ENCODE results near the gene KLF5.
A peak's percentile ranks its signal among the peaks of the same experiment; 100 is the strongest.
"Not testable (repeated sequence)": the region's sequence is repeated elsewhere in the genome, so short reads cannot be mapped to it uniquely, and the experiment has no call there.

The KLF5 gene

DNA sequence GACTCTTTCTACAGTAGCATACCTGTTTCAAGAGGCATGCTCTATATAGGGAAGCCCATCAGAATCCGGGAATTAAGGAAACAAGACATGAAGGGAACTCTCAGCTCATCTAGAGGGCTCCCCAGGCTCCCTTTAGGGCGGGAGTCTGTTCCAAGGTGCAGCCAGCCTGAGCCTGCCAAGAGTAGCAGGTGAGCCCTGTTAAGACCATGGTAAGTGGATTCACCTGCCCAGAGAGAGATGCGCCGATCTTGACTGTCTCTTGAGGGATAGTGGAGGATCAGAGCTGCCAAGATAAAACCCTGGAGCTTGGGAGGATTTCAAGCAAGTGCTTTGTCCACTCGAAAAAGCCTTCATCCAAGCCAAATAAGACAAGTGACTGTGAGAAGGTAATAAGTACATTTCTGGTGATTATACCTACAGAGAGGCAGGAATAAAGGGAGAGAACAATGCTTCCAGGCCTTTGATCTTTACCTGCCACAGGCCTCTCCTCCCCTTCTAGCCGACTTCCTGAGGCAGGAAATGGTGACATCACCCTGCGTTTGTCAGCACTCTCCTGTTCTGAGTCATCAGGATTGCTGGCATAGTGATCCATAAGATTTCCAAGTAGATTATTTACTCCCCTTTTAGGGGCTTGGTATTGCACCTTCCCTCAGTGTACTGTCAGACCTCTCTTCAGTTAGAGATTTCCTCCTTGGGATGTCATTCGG lies 31.5 kb downstream of the KLF5 start:
- peak; percentile 1 for DNase-seq

DNA sequence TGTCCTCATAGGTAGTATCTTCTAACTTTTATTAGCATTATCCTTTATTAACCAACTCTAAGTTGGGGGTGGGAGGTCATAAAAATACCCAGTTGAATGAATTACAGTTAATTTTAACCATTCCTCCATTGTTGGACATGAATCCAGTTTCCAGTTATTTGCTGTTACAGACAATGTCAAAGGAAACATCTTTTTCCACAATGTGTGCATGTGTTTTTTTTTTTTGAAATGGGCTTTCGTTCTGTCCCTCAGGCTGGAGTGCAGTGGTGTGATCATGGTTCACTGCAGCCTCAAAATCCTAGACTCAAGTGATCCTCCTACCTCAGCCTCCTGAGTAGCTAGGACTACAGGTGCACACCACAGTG lies 32.0 kb downstream of the KLF5 start:
- DNase-seq: no peak

- DNase-seq: no peak
Observed at GRCh38 chr13:73092829-73093228, 34.0 kb downstream of the KLF5 start.

- no peak for DNase-seq
Observed at GRCh38 chr13:73096173-73096572, 37.4 kb downstream of the KLF5 start.

DNA sequence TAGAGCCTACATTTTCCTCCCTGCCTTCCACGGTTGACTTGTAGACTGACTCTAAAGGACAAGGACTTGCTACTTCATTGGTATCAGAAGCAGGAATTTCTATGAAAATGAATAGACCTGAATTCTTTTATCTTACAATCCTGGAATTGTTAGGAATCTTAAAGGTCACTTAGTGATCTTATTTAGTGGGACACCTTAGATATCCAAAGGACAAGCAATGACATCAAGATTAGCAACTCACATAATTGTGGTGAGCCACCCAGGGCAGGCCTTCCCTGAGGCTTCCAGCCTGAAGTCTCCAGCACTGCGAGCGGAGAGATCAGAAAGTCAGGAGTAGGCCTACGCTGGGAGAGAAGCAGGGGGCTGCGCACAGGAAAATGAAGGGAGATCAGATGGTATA lies 37.8 kb downstream of the KLF5 start:
- DNase-seq: no peak

DNA sequence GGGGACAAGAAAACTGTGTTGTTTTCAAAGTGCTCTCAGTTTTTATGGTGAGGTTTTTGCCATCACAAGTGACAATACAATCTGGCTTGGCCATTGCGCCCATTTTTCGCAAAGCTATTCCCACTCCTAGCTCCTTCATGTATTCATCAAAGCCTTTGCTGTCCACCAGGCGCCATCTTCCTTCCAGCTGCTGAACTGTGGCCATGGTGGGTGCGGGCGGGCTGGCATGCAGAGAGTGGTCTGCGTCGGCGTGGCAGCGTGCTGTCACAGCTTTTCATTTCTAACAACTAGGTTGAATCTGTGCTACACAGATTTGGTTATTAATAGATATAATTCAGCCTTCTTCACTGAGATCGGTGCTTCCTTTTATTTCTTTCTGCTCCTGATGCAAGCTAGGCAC lies 42.0 kb downstream of the KLF5 start:
- DNase-seq: not testable (repeated sequence)

GRCh38 chr13:73101351-73102007 lies 42.7 kb downstream of the KLF5 start:
- DNase-seq: no peak

DNA sequence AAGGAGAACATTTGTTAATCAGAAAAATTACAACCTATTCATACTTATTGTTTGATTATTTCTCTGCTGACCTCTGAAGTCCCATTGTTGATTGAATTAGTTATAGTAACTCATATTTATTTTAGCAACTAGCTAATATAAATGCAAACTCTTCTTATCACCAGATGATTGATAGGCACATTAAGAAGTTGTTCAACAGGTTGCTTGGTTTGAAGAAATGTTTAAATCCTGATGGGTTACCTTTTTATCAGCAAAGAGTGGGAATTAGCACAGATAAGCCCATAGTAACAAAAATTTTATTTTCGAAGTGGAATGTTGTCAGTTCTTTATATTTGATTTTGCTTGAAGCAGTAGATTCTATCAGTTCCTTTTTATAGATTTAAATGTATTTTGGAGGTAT lies 44.4 kb downstream of the KLF5 start:
- no peak for DNase-seq

- no peak for DNase-seq
Observed at GRCh38 chr13:73106513-73107178, 47.8 kb downstream of the KLF5 start.

- no peak for DNase-seq
Observed at GRCh38 chr13:73107481-73107880, 48.7 kb downstream of the KLF5 start.

GRCh38 chr13:73107970-73108369 lies 49.2 kb downstream of the KLF5 start:
- DNase-seq: no peak

DNA sequence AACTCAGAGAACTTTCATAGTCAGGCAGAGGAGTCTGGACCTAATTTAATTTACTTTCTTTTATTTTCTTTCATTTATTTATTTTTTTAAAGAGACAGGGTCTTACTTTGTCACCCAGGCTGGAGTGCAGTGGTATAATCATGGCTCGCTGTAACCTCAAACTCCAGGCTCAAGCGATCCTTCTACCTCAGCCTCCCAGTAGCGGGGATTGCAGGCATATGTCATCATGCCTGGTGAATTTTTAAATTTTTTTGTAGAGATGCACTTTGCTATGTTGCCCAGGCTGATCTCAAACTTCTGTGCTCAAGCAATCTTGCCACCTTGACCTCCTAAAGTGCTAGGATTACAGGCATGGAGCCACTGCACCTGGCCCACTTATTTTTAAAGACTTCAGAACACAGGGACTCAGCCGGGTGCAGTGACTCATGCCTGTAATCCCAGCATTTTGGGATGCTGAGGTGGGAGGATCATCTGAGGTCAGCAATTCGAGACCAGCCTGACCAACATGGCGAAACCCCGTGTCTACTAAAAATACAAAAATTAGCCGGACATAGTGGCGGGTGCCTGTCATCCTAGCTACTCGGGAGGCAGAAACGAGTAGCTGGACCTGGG lies 50.6 kb downstream of the KLF5 start:
- no peak for DNase-seq

GRCh38 chr13:73109969-73110368 lies 51.2 kb downstream of the KLF5 start:
- DNase-seq: no peak

GRCh38 chr13:73110814-73111213 lies 52.0 kb downstream of the KLF5 start:
- no peak for DNase-seq

- no peak for DNase-seq
Observed at GRCh38 chr13:73111331-73111730, 52.5 kb downstream of the KLF5 start.

DNA sequence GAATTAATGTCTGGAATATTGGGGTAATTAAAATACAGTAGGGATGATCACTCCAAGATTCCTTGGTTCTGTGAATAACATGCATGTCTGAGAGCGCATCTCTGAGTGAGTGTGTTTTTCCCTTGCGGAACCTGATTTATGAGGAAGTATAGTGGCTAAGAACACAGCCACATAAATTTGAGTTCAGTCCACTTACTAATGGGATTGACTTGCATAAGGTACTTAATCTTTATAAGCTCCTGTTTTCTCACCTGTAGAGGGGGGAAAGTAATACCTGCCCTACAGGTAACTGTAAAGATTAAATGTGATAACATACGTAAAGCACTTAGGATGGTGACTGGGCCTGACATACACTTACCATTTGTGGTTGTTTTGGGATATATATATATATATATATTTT lies 60.8 kb downstream of the KLF5 start:
- no peak for DNase-seq
